ENCODE data around the gene ARHGAP44.

- TF ChIP-seq POLR2A (IDR thresholded peaks at IDR 0.05) = no peak
- TF ChIP-seq CTCF (IDR thresholded peaks at IDR 0.05) = no peak
Measured at GRCh38 chr17:12812877-12813276, 23.6 kb downstream of the ARHGAP44 start.

All from thyroid gland (tissue), 4 donors.